IMR-90 (cell line): ENCODE data around the gene LEMD1. TPM values are rescaled to one million over a fixed set of nuclear protein-coding genes. Genes with fewer than 3 reads are reported as not detected.

Source experiments
- ATAC-seq: fragments of 200-7000 bp; cut with Tn5 transposase; 2 replicates; pipeline ENCODE4 v1.9.1; 2020; ENCODE audit warnings: low read depth, mild to moderate bottlenecking, moderate library complexity
- BruUV-seq: library from RNA; stranded (reverse); fragments of 400-500 nt; replicated peaks from 2 replicates; lab custom pipeline; 2021; lab: Mats Ljungman, UMichigan
- CTCF ChIA-PET: fragments of 300-600 bp; formaldehyde crosslinking; extraction: SDS; loops from one replicate; lab custom pipeline; 2021; ENCODE audit warnings: antibody characterized with exemption; lab: Yijun Ruan, JAX
- POLR2A ChIA-PET: fragments of 300-600 bp; sonication (Branson Sonifier 250); formaldehyde crosslinking; loops from one replicate; lab custom pipeline; 2022; ENCODE audit warnings: antibody characterized with exemption; ENCODE audit not compliant: unreplicated experiment; lab: Charles Lee
- DNase-seq: peaks from one replicate; pipeline ENCODE4 v3.0.0; 2013
- H2AFZ ChIP-seq: replicated peaks from 2 replicates; pipeline ENCODE3; 2013; ENCODE audit warnings: low read length, mild to moderate bottlenecking; ENCODE audit not compliant: poor library complexity
- H2AK5ac ChIP-seq: 2 replicates; pipeline ENCODE4 v1.6.1; 2013; ENCODE audit warnings: low read depth, low read length, inconsistent platforms
- H2AK9ac ChIP-seq: replicated peaks from 2 replicates; pipeline ENCODE3; 2013; ENCODE audit warnings: mild to moderate bottlenecking, low read depth, low read length, moderate library complexity; ENCODE audit not compliant: poor library complexity
- H2BK120ac ChIP-seq: 2 replicates; pipeline ENCODE4 v1.6.1; 2013; ENCODE audit warnings: low read depth, low read length, inconsistent platforms
- H2BK15ac ChIP-seq: 3 replicates; pipeline ENCODE4 v1.6.1; 2013; ENCODE audit warnings: low read depth, low read length, inconsistent platforms
- H2BK20ac ChIP-seq: 2 replicates; pipeline ENCODE4 v1.6.1; 2013; ENCODE audit warnings: low read depth, mild to moderate bottlenecking, inconsistent platforms, low read length, moderate library complexity
- H2BK5ac ChIP-seq: 2 replicates; pipeline ENCODE4 v1.6.1; 2013; ENCODE audit warnings: mild to moderate bottlenecking, low read depth, low read length, inconsistent platforms; ENCODE audit not compliant: poor library complexity, severe bottlenecking
- H3K14ac ChIP-seq: replicated peaks from 2 replicates; pipeline ENCODE4 v1.6.1; 2013; ENCODE audit warnings: low read depth, low read length, inconsistent platforms
- H3K18ac ChIP-seq: 2 replicates; pipeline ENCODE4 v1.6.1; 2013; ENCODE audit warnings: low read depth, low read length, control low read depth
- H3K23ac ChIP-seq: 2 replicates; pipeline ENCODE4 v1.6.1; 2013; ENCODE audit warnings: low read depth, low read length, inconsistent platforms
- H3K27ac ChIP-seq: 2 replicates; pipeline ENCODE4 v1.5.1; 2013; ENCODE audit warnings: mild to moderate bottlenecking, control low read depth, low read length; ENCODE audit not compliant: insufficient read depth
- H3K27me3 ChIP-seq: 2 replicates; pipeline ENCODE4 v1.6.1; 2013; ENCODE audit warnings: low read length; ENCODE audit not compliant: control insufficient read depth, insufficient read depth
- H3K36me3 ChIP-seq: 2 replicates; pipeline ENCODE4 v1.6.1; 2013; ENCODE audit warnings: low read length, mixed read lengths; ENCODE audit not compliant: control insufficient read depth, insufficient read depth
- H3K4ac ChIP-seq: 2 replicates; pipeline ENCODE4 v1.6.1; 2013; ENCODE audit warnings: low read depth, low read length, inconsistent platforms
- H3K4me1 ChIP-seq: 2 replicates; pipeline ENCODE4 v1.6.1; 2013; ENCODE audit warnings: low read length, mixed read lengths; ENCODE audit not compliant: control insufficient read depth, insufficient read depth
- H3K4me2 ChIP-seq: 2 replicates; pipeline ENCODE4 v1.6.1; 2013; ENCODE audit warnings: low read depth, mild to moderate bottlenecking, control low read depth, low read length, moderate library complexity
- H3K4me3 ChIP-seq: 2 replicates; pipeline ENCODE4 v1.5.1; 2013; ENCODE audit warnings: low read depth, mild to moderate bottlenecking, control low read depth, low read length, moderate library complexity; ENCODE audit not compliant: insufficient read depth
- H3K56ac ChIP-seq: 2 replicates; pipeline ENCODE4 v1.6.1; 2013; ENCODE audit warnings: low read length, inconsistent platforms; ENCODE audit not compliant: insufficient read depth; ENCODE audit errors: extremely low read depth
- H3K79me1 ChIP-seq, 2 experiments: 2 replicates each; pipeline ENCODE4 v1.6.1; 2013; ENCODE audit warnings: low read length in 2 of 2, inconsistent platforms in 1 of 2, low read depth in 1 of 2
- H3K9ac ChIP-seq: 2 replicates; pipeline ENCODE4 v1.6.1; 2013; ENCODE audit warnings: low read depth, low read length, control low read depth
- H3K9me1 ChIP-seq: 2 replicates; pipeline ENCODE4 v1.6.1; 2013; ENCODE audit warnings: low read length, inconsistent platforms; ENCODE audit not compliant: insufficient read depth
- H3K9me3 ChIP-seq: 2 replicates; pipeline ENCODE4 v1.6.1; 2013; ENCODE audit warnings: low read length; ENCODE audit not compliant: control insufficient read depth, insufficient read depth
- H4K20me1 ChIP-seq: 2 replicates; pipeline ENCODE4 v1.6.1; 2013; ENCODE audit warnings: low read length, inconsistent platforms; ENCODE audit not compliant: insufficient read depth
- H4K5ac ChIP-seq: 2 replicates; pipeline ENCODE4 v1.6.1; 2013; ENCODE audit warnings: mild to moderate bottlenecking, low read depth, low read length, control low read depth
- H4K8ac ChIP-seq, 2 experiments: 2 replicates each; pipeline ENCODE4 v1.6.1; 2013; ENCODE audit warnings: low read depth in 2 of 2, low read length in 2 of 2, control low read depth in 1 of 2, inconsistent platforms in 1 of 2
- H4K91ac ChIP-seq: 2 replicates; pipeline ENCODE4 v1.6.1; 2013; ENCODE audit warnings: low read depth, low read length, inconsistent platforms; ENCODE audit not compliant: insufficient read depth
- BHLHE40 ChIP-seq: fragments of 150-350 bp; IDR thresholded peaks from 2 replicates; pipeline ENCODE4 v1.6.1; 2016; ENCODE audit warnings: mild to moderate bottlenecking, low read depth, low read length
- CEBPB ChIP-seq: IDR thresholded peaks from 2 replicates; pipeline ENCODE4 v1.6.1; 2012; ENCODE audit warnings: low read depth, low read length, improper control_type of control experiment
- CHD1 ChIP-seq: IDR thresholded peaks from 2 replicates; pipeline ENCODE4 v1.6.1; 2012; ENCODE audit warnings: low read depth, low read length, improper control_type of control experiment
- FOS ChIP-seq: fragments of 150-350 bp; IDR thresholded peaks from 2 replicates; pipeline ENCODE4 v1.6.1; 2016; ENCODE audit warnings: low read depth, low read length
- MAFK ChIP-seq: IDR thresholded peaks from 2 replicates; pipeline ENCODE4 v1.6.1; 2012; ENCODE audit warnings: low read depth, low read length, improper control_type of control experiment
- MAZ ChIP-seq: IDR thresholded peaks from 2 replicates; pipeline ENCODE4 v1.6.1; 2012; ENCODE audit warnings: low read depth, mild to moderate bottlenecking, low read length, improper control_type of control experiment, moderate library complexity, borderline replicate concordance
- MXI1 ChIP-seq: IDR thresholded peaks from 2 replicates; pipeline ENCODE4 v1.6.1; 2012; ENCODE audit warnings: low read depth, mild to moderate bottlenecking, low read length, moderate library complexity, borderline replicate concordance
- NFE2L2 ChIP-seq: fragments of 150-350 bp; IDR thresholded peaks from 2 replicates; pipeline ENCODE4 v1.6.1; 2016; ENCODE audit warnings: low read depth, mild to moderate bottlenecking, low read length
- POLR2A ChIP-seq: IDR thresholded peaks from 2 replicates; pipeline ENCODE4 v1.6.1; 2012; ENCODE audit warnings: mild to moderate bottlenecking, low read depth, low read length
- RAD21 ChIP-seq: IDR thresholded peaks from 2 replicates; pipeline ENCODE4 v1.6.1; 2012; ENCODE audit warnings: low read length, improper control_type of control experiment
- RCOR1 ChIP-seq: IDR thresholded peaks from 2 replicates; pipeline ENCODE4 v1.6.1; 2012; ENCODE audit warnings: mild to moderate bottlenecking, low read length, improper control_type of control experiment; ENCODE audit not compliant: insufficient replicate concordance
- RFX5 ChIP-seq: IDR thresholded peaks from 2 replicates; pipeline ENCODE4 v1.8.0; 2012; ENCODE audit warnings: low read depth, mild to moderate bottlenecking, low read length, moderate library complexity
- SMC3 ChIP-seq: fragments of 150-350 bp; IDR thresholded peaks from 2 replicates; pipeline ENCODE4 v1.6.1; 2016; ENCODE audit warnings: low read depth, mild to moderate bottlenecking, antibody characterized with exemption, low read length, moderate library complexity
- WGBS, 2 experiments: methylation state at CpG; one replicate each; pipeline versions ENCODE4 v1.1.5 to v1.1.7; 2013; ENCODE audit warnings: missing lambda C conversion rate in 2 of 2; ENCODE audit not compliant: insufficient read length in 1 of 2; ENCODE audit errors: extremely low coverage in 2 of 2; 5-methylcytosine and 5-hydroxymethylcytosine counted together
- dilution Hi-C: fragments of 300-500 bp; cut with HindIII; formaldehyde crosslinking; loops from one replicate; pipeline ENCODE4 v1.14.3; 2018; ENCODE audit warnings: low sequenced_read_pairs; ENCODE audit not compliant: unreplicated experiment
- in situ Hi-C: fragments of 300-500 bp; cut with MboI; formaldehyde crosslinking; loops from 3 replicates; pipeline ENCODE4 v1.14.3; 2019; ENCODE audit warnings: low sequenced_read_pairs, inconsistent platforms, mixed read lengths
- intact Hi-C: fragments of 100-400 bp; cut with micrococcal nuclease; formaldehyde crosslinking; loops from 2 replicates; pipeline ENCODE4 v1.10.0; 2022
- polyA plus RNA-seq, 3 experiments: library from polyadenylated mRNA; depleted of rRNA; stranded (reverse); fragments of >200 nt; gene quantifications; 2 replicates each; pipeline ENCODE4 v1.2.3, GENCODE V29; 2012; ENCODE audit warnings: low replicate concordance in 1 of 3
- total RNA-seq: library from RNA; depleted of rRNA; stranded (reverse); fragments of >200 nt; gene quantifications from 2 replicates; pipeline ENCODE4 v1.2.3, GENCODE V29; 2012
- TF ChIP-seq, protein P1 (sequence below): conservative IDR thresholded peaks from 2 replicates; pipeline ENCODE4 v1.5.1; 2012; ENCODE audit warnings: mild to moderate bottlenecking, low read depth, low read length, improper control_type of control experiment
- TF ChIP-seq, protein P2 (sequence below): fragments of 150-350 bp; IDR thresholded peaks from 2 replicates; pipeline ENCODE4 v1.6.1; 2017; ENCODE audit warnings: mild to moderate bottlenecking, antibody characterized with exemption, low read length, low read depth
- TF ChIP-seq, protein P3 (sequence below): fragments of 150-350 bp; IDR thresholded peaks from 2 replicates; pipeline ENCODE4 v1.6.1; 2016; ENCODE audit warnings: low read depth, mild to moderate bottlenecking, low read length, moderate library complexity, borderline replicate concordance

The LEMD1 gene
- total and polyA plus RNA-seq, 2 of the 4 experiments (the other 2 are of a cell fraction), result not detected

DNA sequence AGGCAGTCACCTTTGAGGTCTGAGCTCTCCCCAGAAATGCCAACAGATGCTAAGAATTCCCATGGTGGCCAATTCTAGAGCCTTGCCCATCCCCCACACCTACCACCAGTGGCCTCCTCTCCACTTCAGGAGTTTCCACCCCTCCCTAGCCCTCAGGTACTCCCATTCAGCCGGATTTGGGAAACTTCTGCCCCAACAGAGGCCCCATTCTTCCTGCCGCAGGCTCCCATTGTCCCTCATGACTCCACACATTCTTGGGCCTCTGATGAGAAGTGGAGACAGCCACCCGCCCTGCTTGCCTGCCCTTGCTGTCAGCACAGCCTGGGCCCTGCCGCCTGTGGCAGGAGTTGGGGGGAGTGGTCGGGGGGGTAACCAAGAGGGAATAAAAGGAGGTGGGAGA lies 29.3 kb upstream of the LEMD1 start:
- no peaks in the 10 kb centered on the region; the same call in 1 of the 2 replicates for H3K4me1 ChIP-seq
- dilution Hi-C loops, result no loop called here

More for the DNA sequence above, 29.3 kb upstream of the LEMD1 start:
- no peak overlapping the region for H3K23ac ChIP-seq
- no peak overlapping the region for H3K18ac ChIP-seq
- WGBS, 2 experiments, result 36% methylated on average over 3 of the region's 5 CpGs; no CpG with 5 or more reads in 1 of the 2 experiments
- H4K91ac ChIP-seq, result no peak overlapping the region
- H2BK20ac ChIP-seq, result no peak overlapping the region
- no peak overlapping the region for H3K27ac ChIP-seq
- ATAC-seq (no peak), DNase-seq (no peak)
- no peak overlapping the region for H2AK5ac ChIP-seq
- no peaks in the 10 kb centered on the region; the same call in 1 of the 2 replicates for H3K9me1 ChIP-seq
- H2BK120ac ChIP-seq, result no peak overlapping the region
- no peak overlapping the region for H2BK15ac ChIP-seq
- ChIA-PET POLR2A (interaction anchor here (0.5 kb wide), 1 partner anchor 61 kb away, joined by 3 read pairs; no protein-coding TSS in a partner anchor), CTCF (interaction anchor here (0.7 kb wide), 1 partner anchor 886 kb away, joined by 3 read pairs; no protein-coding TSS in a partner anchor)
- no peaks in the 10 kb centered on the region for H3K79me1 ChIP-seq
- H3K4ac ChIP-seq, result no peak overlapping the region
- no TSS peak for BruUV-seq
- no peak overlapping the region for H4K8ac ChIP-seq
- intact Hi-C loops (no loop called here), in situ Hi-C loops (no loop called here)
- no peaks in the 10 kb centered on the region for H4K20me1 ChIP-seq
- H3K4me3 ChIP-seq, result no peak overlapping the region
- no peaks in the 10 kb centered on the region for H3K36me3 ChIP-seq
- 0 out of 2 replicates have a peak, but pooled peaks cover 2% of the 10 kb centered on the region for H3K9me3 ChIP-seq
- no peak overlapping the region for H3K9ac ChIP-seq
- no peak overlapping the region for H2AFZ ChIP-seq
- H4K5ac ChIP-seq, result no peak overlapping the region
- peaks cover 64% of the 10 kb centered on the region for H3K27me3 ChIP-seq
- no peak overlapping the region for H3K4me2 ChIP-seq
- H3K14ac ChIP-seq, result no peak overlapping the region
- H2AK9ac ChIP-seq, result no peak overlapping the region
- no peak overlapping the region for H3K56ac ChIP-seq
- TF ChIP-seq CHD1 (no peak), RFX5 (no peak), FOS (no peak), NFE2L2 (no peak), MAZ (no peak), RAD21 (no peak), MAFK (no peak), POLR2A (no peak), CEBPB (no peak), MXI1 (no peak), RCOR1 (no peak), SMC3 (no peak), BHLHE40 (no peak)
- TF ChIP-seq, protein P1, sequence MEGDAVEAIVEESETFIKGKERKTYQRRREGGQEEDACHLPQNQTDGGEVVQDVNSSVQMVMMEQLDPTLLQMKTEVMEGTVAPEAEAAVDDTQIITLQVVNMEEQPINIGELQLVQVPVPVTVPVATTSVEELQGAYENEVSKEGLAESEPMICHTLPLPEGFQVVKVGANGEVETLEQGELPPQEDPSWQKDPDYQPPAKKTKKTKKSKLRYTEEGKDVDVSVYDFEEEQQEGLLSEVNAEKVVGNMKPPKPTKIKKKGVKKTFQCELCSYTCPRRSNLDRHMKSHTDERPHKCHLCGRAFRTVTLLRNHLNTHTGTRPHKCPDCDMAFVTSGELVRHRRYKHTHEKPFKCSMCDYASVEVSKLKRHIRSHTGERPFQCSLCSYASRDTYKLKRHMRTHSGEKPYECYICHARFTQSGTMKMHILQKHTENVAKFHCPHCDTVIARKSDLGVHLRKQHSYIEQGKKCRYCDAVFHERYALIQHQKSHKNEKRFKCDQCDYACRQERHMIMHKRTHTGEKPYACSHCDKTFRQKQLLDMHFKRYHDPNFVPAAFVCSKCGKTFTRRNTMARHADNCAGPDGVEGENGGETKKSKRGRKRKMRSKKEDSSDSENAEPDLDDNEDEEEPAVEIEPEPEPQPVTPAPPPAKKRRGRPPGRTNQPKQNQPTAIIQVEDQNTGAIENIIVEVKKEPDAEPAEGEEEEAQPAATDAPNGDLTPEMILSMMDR, result no peak
- TF ChIP-seq, protein P2, sequence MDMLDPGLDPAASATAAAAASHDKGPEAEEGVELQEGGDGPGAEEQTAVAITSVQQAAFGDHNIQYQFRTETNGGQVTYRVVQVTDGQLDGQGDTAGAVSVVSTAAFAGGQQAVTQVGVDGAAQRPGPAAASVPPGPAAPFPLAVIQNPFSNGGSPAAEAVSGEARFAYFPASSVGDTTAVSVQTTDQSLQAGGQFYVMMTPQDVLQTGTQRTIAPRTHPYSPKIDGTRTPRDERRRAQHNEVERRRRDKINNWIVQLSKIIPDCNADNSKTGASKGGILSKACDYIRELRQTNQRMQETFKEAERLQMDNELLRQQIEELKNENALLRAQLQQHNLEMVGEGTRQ, result no peak
- TF ChIP-seq, protein P3, sequence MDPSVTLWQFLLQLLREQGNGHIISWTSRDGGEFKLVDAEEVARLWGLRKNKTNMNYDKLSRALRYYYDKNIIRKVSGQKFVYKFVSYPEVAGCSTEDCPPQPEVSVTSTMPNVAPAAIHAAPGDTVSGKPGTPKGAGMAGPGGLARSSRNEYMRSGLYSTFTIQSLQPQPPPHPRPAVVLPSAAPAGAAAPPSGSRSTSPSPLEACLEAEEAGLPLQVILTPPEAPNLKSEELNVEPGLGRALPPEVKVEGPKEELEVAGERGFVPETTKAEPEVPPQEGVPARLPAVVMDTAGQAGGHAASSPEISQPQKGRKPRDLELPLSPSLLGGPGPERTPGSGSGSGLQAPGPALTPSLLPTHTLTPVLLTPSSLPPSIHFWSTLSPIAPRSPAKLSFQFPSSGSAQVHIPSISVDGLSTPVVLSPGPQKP, result no peak
- no peak overlapping the region for H2BK5ac ChIP-seq
